22Rv1 (cell line): ENCODE data around the gene EIF4ENIF1.

ENCODE experiments used
- CTCF ChIP-seq: fragments of 450-650 bp; IDR thresholded peaks from 2 replicates; pipeline ENCODE4 v1.5.1; 2017; ENCODE audit warnings: mild to moderate bottlenecking
- ZFX ChIP-seq: fragments of 450-650 bp; IDR thresholded peaks from 2 replicates; pipeline ENCODE4 v1.6.1; 2017; ENCODE audit warnings: antibody characterized with exemption, borderline replicate concordance

- TF ChIP-seq CTCF (no peak), ZFX (no peak)
Observed at GRCh38 chr22:31503211-31503964, 13.7 kb upstream of the EIF4ENIF1 start.
